HEK293 (cell line): Measurements from ENCODE around the gene MTG1.

Experiments
- CTCF ChIA-PET: fragments of 350-600 bp; formaldehyde crosslinking; extraction: SDS; loops from one replicate; lab custom pipeline; 2021; ENCODE audit warnings: antibody characterized with exemption; lab: Yijun Ruan, JAX
- POLR2A ChIA-PET: fragments of 300-600 bp; formaldehyde crosslinking; extraction: SDS; loops from one replicate; lab custom pipeline; 2020; ENCODE audit warnings: antibody characterized with exemption, inconsistent platforms; lab: Yijun Ruan, JAX
- H3K27ac ChIP-seq: fragments of 200-500 bp; sonication (Bioruptor generic); 2 replicates; pipeline ENCODE4 v1.5.1; 2014; ENCODE audit warnings: low read depth, low read length, control low read depth, inconsistent platforms; ENCODE audit errors: extremely low read depth
- H3K36me3 ChIP-seq, 2 experiments: fragments of 200-500 bp in 1 of 2; sonication (Bioruptor generic) in 1 of 2; 1 replicate in 1 of 2; 2 replicates in 1 of 2; pipeline ENCODE4 v1.5.1; 2014 to 2017; ENCODE audit warnings: inconsistent platforms in 2 of 2, low read length in 2 of 2; ENCODE audit not compliant: control insufficient read depth in 2 of 2, insufficient read depth in 1 of 2
- H3K4me1 ChIP-seq: fragments of 200-500 bp; sonication (Bioruptor generic); 2 replicates; pipeline ENCODE4 v1.5.1; 2014; ENCODE audit warnings: mild to moderate bottlenecking, low read length, inconsistent platforms; ENCODE audit not compliant: control insufficient read depth, insufficient read depth
- H3K4me3 ChIP-seq: 2 replicates; pipeline ENCODE4 v1.5.1; 2011; ENCODE audit warnings: low read depth, mild to moderate bottlenecking, control low read depth, low read length, moderate library complexity
- H3K9me3 ChIP-seq: fragments of 200-500 bp; sonication (Bioruptor generic); 2 replicates; pipeline ENCODE4 v1.5.1; 2014; ENCODE audit warnings: low read depth, low read length, inconsistent platforms; ENCODE audit not compliant: control insufficient read depth, insufficient read depth
- EGR2 ChIP-seq: fragments of 450-650 bp; formaldehyde crosslinking; IDR thresholded peaks from 2 replicates; pipeline ENCODE4 v1.5.1; 2016; ENCODE audit warnings: low read depth, missing biosample characterization, missing genetic modification characterization
- GLIS2 ChIP-seq: fragments of 450-650 bp; formaldehyde crosslinking; IDR thresholded peaks from 2 replicates; pipeline ENCODE4 v1.5.1; 2016; ENCODE audit warnings: missing biosample characterization, missing genetic modification characterization
- HOXC10 ChIP-seq: sonication (generic); formaldehyde crosslinking; IDR thresholded peaks from 2 replicates; pipeline ENCODE4 v1.8.1; 2023; ENCODE audit warnings: mild to moderate bottlenecking, missing genetic modification reagents
- IKZF3 ChIP-seq: fragments of 450-650 bp; IDR thresholded peaks from 2 replicates; pipeline ENCODE4 v1.5.0; 2018; ENCODE audit warnings: missing biosample characterization, mild to moderate bottlenecking, missing genetic modification characterization, moderate library complexity
- KLF1 ChIP-seq: fragments of 450-650 bp; formaldehyde crosslinking; IDR thresholded peaks from 2 replicates; pipeline ENCODE4 v1.5.1; 2016; ENCODE audit warnings: missing biosample characterization, missing genetic modification characterization
- PRDM1 ChIP-seq: fragments of 450-650 bp; formaldehyde crosslinking; IDR thresholded peaks from 2 replicates; pipeline ENCODE4; 2016; ENCODE audit warnings: missing biosample characterization, missing genetic modification characterization
- SP3 ChIP-seq: fragments of 450-650 bp; formaldehyde crosslinking; IDR thresholded peaks from 2 replicates; pipeline ENCODE4 v1.5.1; 2016; ENCODE audit warnings: missing biosample characterization, missing genetic modification characterization
- ZBTB10 ChIP-seq: fragments of 450-650 bp; formaldehyde crosslinking; IDR thresholded peaks from 2 replicates; pipeline ENCODE4 v1.5.1; 2016; ENCODE audit warnings: missing biosample characterization, missing genetic modification characterization
- ZBTB17 ChIP-seq: fragments of 450-650 bp; formaldehyde crosslinking; IDR thresholded peaks from 2 replicates; pipeline ENCODE4 v1.5.1; 2016; ENCODE audit warnings: missing biosample characterization, missing genetic modification characterization
- ZBTB21 ChIP-seq: fragments of 450-650 bp; formaldehyde crosslinking; IDR thresholded peaks from 2 replicates; pipeline ENCODE4 v1.5.1; 2017; ENCODE audit warnings: missing biosample characterization, missing genetic modification characterization
- ZBTB8A ChIP-seq: fragments of 450-650 bp; formaldehyde crosslinking; IDR thresholded peaks from 2 replicates; pipeline ENCODE4 v1.5.1; 2016; ENCODE audit warnings: missing biosample characterization, missing genetic modification characterization
- ZFHX2 ChIP-seq: fragments of 450-650 bp; formaldehyde crosslinking; conservative IDR thresholded peaks from 2 replicates; pipeline ENCODE4 v1.5.1; 2016; ENCODE audit warnings: missing biosample characterization, missing genetic modification characterization
- ZFP41 ChIP-seq: fragments of 450-650 bp; formaldehyde crosslinking; IDR thresholded peaks from 2 replicates; pipeline ENCODE4 v1.5.1; 2016; ENCODE audit warnings: missing biosample characterization, missing genetic modification characterization, borderline replicate concordance
- ZFP69B ChIP-seq: fragments of 450-650 bp; formaldehyde crosslinking; IDR thresholded peaks from 2 replicates; pipeline ENCODE4 v1.5.1; 2016; ENCODE audit warnings: missing biosample characterization, missing genetic modification characterization
- ZNF132 ChIP-seq: fragments of 450-650 bp; formaldehyde crosslinking; IDR thresholded peaks from 2 replicates; pipeline ENCODE4 v1.5.1; 2017; ENCODE audit warnings: missing biosample characterization, missing genetic modification characterization, borderline replicate concordance
- ZNF174 ChIP-seq: fragments of 450-650 bp; formaldehyde crosslinking; IDR thresholded peaks from 2 replicates; pipeline ENCODE4 v1.5.0; 2017; ENCODE audit warnings: missing biosample characterization, mild to moderate bottlenecking, missing genetic modification characterization
- ZNF211 ChIP-seq: fragments of 450-650 bp; formaldehyde crosslinking; IDR thresholded peaks from 2 replicates; pipeline ENCODE4 v1.5.1; 2016; ENCODE audit warnings: low read depth, missing biosample characterization, missing genetic modification characterization
- ZNF274 ChIP-seq, 2 experiments: fragments of 200-500 bp in 1 of 2; fragments of 450-650 bp in 1 of 2; sonication (Bioruptor generic) in 1 of 2; formaldehyde crosslinking in 1 of 2; IDR thresholded peaks; 2 replicates each; pipeline versions ENCODE4 v1.5.1 to v1.6.1; 2014 to 2016; ENCODE audit warnings: borderline replicate concordance in 1 of 2, inconsistent platforms in 1 of 2, low read length in 1 of 2, missing biosample characterization in 1 of 2, missing genetic modification characterization in 1 of 2
- ZNF426 ChIP-seq: fragments of 450-650 bp; formaldehyde crosslinking; IDR thresholded peaks from 2 replicates; pipeline ENCODE4 v1.5.1; 2017; ENCODE audit warnings: missing biosample characterization, missing genetic modification characterization, mild to moderate bottlenecking, inconsistent platforms, moderate library complexity
- ZNF514 ChIP-seq: fragments of 450-650 bp; formaldehyde crosslinking; IDR thresholded peaks from 2 replicates; pipeline ENCODE4 v1.5.1; 2016; ENCODE audit warnings: missing biosample characterization, missing genetic modification characterization
- ZNF843 ChIP-seq: fragments of 450-650 bp; formaldehyde crosslinking; IDR thresholded peaks from 2 replicates; pipeline ENCODE4 v1.5.1; 2016; ENCODE audit warnings: missing biosample characterization, missing genetic modification characterization
- TF ChIP-seq, protein P1 (sequence below): sonication (generic); formaldehyde crosslinking; IDR thresholded peaks from 2 replicates; pipeline ENCODE4 v1.8.1; 2022; ENCODE audit warnings: mild to moderate bottlenecking, moderate library complexity, missing genetic modification reagents
- TF ChIP-seq, protein P2 (sequence below): fragments of 450-650 bp; IDR thresholded peaks from 2 replicates; pipeline ENCODE4 v1.5.1; 2018; ENCODE audit warnings: missing biosample characterization, mild to moderate bottlenecking, missing genetic modification characterization

MTG1 gene

GRCh38 chr10:133359554-133359971 is 34.4 kb upstream of the MTG1 start (continued):
- TF ChIP-seq, protein P1, sequence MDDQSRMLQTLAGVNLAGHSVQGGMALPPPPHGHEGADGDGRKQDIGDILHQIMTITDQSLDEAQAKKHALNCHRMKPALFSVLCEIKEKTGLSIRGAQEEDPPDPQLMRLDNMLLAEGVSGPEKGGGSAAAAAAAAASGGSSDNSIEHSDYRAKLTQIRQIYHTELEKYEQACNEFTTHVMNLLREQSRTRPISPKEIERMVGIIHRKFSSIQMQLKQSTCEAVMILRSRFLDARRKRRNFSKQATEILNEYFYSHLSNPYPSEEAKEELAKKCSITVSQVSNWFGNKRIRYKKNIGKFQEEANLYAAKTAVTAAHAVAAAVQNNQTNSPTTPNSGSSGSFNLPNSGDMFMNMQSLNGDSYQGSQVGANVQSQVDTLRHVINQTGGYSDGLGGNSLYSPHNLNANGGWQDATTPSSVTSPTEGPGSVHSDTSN (CRISPR knock-in tag), result no peak
- TF ChIP-seq ZBTB21 (tag by site-specific recombination), result no peak
- TF ChIP-seq ZNF211 (tag by site-specific recombination), result no peak
- TF ChIP-seq ZNF426, result no peak
- TF ChIP-seq ZNF843, result no peak
- 0 out of 2 replicates have a peak, but pooled peaks have one; percentile 21 for TF ChIP-seq ZBTB10

DNA sequence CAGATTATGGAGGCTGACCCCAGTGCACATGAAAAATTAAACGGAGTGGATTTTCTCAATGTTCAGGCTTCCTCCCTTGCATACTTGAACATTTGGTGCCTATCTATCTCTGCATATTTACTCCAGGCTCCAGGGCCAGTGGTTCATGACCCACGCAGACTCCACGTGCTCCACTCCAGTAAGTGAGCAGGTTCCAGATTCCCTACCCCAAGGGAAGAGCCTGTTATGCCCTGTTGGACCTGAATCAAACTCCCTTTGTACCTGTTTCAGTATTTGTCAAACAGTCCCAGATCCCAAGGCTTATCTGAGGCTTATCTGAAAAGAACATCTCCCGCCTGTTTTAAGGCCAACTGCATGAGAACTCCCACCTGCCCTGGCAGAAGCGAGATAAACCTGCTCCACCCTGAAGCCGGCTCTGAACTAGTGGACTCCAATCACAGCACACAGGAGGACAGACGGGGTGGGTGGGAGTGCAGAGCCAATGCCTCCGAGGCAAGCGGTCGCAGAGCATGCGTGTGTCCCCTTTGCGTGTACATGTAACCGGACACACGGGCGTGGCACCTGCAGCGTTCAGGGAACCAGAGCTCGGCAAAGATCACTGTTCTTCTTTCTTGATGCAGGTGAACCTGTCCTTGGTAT is 33.9 kb upstream of the MTG1 start:
- TF ChIP-seq ZNF174 (tag by site-specific recombination) (0 out of 2 replicates have a peak, but pooled peaks have one; percentile 3), PRDM1 (no peak), ZBTB17 (tag by site-specific recombination) (0 out of 2 replicates have a peak, but pooled peaks have one; percentile 21), ZNF132 (tag by site-specific recombination) (no peak), GLIS2 (tag by site-specific recombination) (no peak), ZNF274 (IDR thresholded peaks at IDR 0.05; ENCODE audit: low read length) (no peak), ZNF274 (tag by site-specific recombination; IDR thresholded peaks at IDR 0.05; ENCODE audit: borderline replicate concordance) (no peak), ZFP41 (no peak)
- TF ChIP-seq, protein P2, sequence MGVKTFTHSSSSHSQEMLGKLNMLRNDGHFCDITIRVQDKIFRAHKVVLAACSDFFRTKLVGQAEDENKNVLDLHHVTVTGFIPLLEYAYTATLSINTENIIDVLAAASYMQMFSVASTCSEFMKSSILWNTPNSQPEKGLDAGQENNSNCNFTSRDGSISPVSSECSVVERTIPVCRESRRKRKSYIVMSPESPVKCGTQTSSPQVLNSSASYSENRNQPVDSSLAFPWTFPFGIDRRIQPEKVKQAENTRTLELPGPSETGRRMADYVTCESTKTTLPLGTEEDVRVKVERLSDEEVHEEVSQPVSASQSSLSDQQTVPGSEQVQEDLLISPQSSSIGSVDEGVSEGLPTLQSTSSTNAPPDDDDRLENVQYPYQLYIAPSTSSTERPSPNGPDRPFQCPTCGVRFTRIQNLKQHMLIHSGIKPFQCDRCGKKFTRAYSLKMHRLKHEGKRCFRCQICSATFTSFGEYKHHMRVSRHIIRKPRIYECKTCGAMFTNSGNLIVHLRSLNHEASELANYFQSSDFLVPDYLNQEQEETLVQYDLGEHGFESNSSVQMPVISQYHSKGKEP (tag by site-specific recombination), result no peak
- CTCF ChIA-PET, result interaction anchor here (1.0 to 4.2 kb wide), 2 partner anchors 12 to 30 kb away, joined by 3 to 27 read pairs; no protein-coding TSS in a partner anchor
- peaks cover 0 to 28% of the 10 kb centered on the region in 2 experiments; a peak in 2 of 3 replicates for H3K36me3 ChIP-seq
- H3K4me3 ChIP-seq, result no peak overlapping the region
- H3K9me3 ChIP-seq, result no peaks in the 10 kb centered on the region
- POLR2A ChIA-PET, result interaction anchor here (1.2 to 1.4 kb wide), 2 partner anchors 9 to 13 kb away, joined by 4 to 6 read pairs; partner anchors contain the start of gene ECHS1
- H3K4me1 ChIP-seq, result peaks cover 4% of the 10 kb centered on the region; the same call in 1 of the 2 replicates
- no peak overlapping the region for H3K27ac ChIP-seq

DNA sequence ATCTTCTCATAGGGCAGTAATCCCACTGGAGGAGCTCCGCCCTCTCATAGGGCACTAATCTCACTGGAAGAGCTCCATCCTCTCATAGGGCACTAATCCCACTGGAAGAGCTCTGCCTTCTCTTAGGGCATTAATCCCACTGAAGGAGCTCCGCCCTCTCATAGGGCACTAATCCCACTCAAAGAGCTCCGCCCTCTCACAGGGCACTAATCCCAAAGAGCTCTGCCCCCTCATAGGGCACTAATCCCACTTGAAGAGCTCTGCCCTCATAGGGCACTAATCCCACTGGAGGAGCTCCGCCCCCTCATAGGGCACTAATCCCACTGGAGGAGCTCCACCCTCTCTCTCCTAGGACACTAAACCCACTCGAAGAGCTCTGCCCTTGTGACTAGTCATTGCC is 32.7 kb upstream of the MTG1 start:
- H3K27ac ChIP-seq, result no peak overlapping the region
- CTCF ChIA-PET, result interaction anchor here (1.1 to 4.2 kb wide), 2 partner anchors 11 to 31 kb away, joined by 3 to 27 read pairs; no protein-coding TSS in a partner anchor
- POLR2A ChIA-PET, result interaction anchor here (0.9 to 2.6 kb wide), 3 partner anchors 9 to 11 kb away, joined by 3 to 16 read pairs (median 4); partner anchors contain the start of gene ECHS1
- peaks cover 4% of the 10 kb centered on the region; the same call in 1 of the 2 replicates for H3K4me1 ChIP-seq
- TF ChIP-seq ZNF514 (no peak), ZFHX2 (tag by site-specific recombination) (peak; percentile 57), ZBTB8A (0 out of 2 replicates have a peak, but pooled peaks have one; percentile 45), ZFP69B (tag by site-specific recombination) (no peak), HOXC10 (CRISPR knock-in tag) (no peak), EGR2 (tag by site-specific recombination) (peak; percentile 86), KLF1 (tag by site-specific recombination) (peak; percentile 89), IKZF3 (tag by site-specific recombination) (peak; percentile 45; the same call in 1 of the 2 replicates), SP3 (tag by site-specific recombination) (0 out of 2 replicates have a peak, but pooled peaks have one; percentile 20)
- no peaks in the 10 kb centered on the region for H3K9me3 ChIP-seq
- H3K4me3 ChIP-seq, result no peak overlapping the region
- peaks cover 0 to 40% of the 10 kb centered on the region in 2 experiments; a peak in 2 of 3 replicates for H3K36me3 ChIP-seq
